ENCODE data around the gene FGF3.

- TF ChIP-seq CTCF (IDR thresholded peaks at IDR 0.05), result no peak
- TF ChIP-seq POLR2A (IDR thresholded peaks at IDR 0.05), result no peak
Measured at GRCh38 chr11:69822676-69823494, 3.7 kb upstream of the FGF3 start.

Measured in Peyer's patch (tissue), 4 donors.